ENCODE measurements around the gene IL1RAP. TPM values are rescaled to one million over a fixed set of nuclear protein-coding genes. Genes with fewer than 3 reads are reported as not detected.

Gene IL1RAP
- total and polyA plus RNA-seq, 2 experiments from 2014 or later: 14.6 to 46.5 TPM

DNA sequence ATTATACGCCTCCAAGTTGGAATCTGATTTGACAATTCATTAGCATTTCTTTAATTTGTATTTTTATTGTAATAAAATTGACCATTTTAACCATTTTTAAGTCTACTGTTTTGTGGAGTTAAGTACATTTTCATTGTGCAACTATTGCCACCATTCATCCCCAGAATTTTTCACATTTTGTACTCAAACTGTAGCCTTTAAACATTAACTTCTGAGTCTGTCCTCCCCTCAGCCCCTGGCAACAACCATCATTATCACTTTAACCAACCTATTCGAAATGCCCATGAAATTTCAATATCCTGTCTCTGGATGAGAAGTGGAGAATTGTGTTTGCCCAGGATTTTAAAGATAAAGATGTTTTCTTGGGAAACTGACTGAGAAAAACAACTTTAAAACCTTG, 27.7 kb downstream of the IL1RAP start:
- Histone ChIP-seq H3K79me2 (peaks cover 20% of the 10 kb centered on the region), H3K9me3 (ENCODE audit: low read depth) (no peaks in the 10 kb centered on the region)
- 75% methylated on average over 2 of the region's 2 CpGs for WGBS (ENCODE audit: low lambda C conversion rate, missing lambda C conversion rate)

DNA sequence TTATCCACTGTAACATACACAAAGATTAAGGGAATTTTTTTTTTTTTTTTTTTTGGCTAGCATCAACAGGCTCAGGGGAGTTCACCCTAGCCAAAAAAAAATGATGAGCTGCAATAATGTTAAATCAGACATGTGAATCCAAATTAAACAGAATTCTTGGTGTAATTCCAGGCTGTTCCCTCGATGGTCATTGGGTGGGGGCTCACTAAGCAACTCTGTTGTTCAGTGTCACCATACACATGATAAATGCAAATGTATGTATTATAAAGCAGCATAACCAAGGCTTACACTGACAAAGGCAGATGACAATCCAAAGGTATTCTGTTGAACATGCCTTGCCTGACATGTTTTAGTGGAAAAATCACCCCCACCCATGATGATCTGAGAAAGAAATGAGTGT, 29.0 kb downstream of the IL1RAP start:
- no peaks in the 10 kb centered on the region for H3K27me3 ChIP-seq
- no peak for DNase-seq (ENCODE audit: low spot score)
- H3K79me2 ChIP-seq: peaks cover 20% of the 10 kb centered on the region
- H3K36me3 ChIP-seq (replicated peaks; ENCODE audit: insufficient read depth, low read depth): no peaks in the 10 kb centered on the region
- no peaks in the 10 kb centered on the region for H3K9me3 ChIP-seq (ENCODE audit: low read depth)
- peaks cover 19% of the 10 kb centered on the region for H3K4me1 ChIP-seq (ENCODE audit: insufficient read depth)
- TF ChIP-seq EZH2phosphoT487 (IDR thresholded peaks at IDR 0.05; ENCODE audit: low read depth, severe bottlenecking, unreplicated experiment): no peak
- TF ChIP-seq, protein P1, sequence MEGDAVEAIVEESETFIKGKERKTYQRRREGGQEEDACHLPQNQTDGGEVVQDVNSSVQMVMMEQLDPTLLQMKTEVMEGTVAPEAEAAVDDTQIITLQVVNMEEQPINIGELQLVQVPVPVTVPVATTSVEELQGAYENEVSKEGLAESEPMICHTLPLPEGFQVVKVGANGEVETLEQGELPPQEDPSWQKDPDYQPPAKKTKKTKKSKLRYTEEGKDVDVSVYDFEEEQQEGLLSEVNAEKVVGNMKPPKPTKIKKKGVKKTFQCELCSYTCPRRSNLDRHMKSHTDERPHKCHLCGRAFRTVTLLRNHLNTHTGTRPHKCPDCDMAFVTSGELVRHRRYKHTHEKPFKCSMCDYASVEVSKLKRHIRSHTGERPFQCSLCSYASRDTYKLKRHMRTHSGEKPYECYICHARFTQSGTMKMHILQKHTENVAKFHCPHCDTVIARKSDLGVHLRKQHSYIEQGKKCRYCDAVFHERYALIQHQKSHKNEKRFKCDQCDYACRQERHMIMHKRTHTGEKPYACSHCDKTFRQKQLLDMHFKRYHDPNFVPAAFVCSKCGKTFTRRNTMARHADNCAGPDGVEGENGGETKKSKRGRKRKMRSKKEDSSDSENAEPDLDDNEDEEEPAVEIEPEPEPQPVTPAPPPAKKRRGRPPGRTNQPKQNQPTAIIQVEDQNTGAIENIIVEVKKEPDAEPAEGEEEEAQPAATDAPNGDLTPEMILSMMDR (IDR thresholded peaks at IDR 0.05; ENCODE audit: poor library complexity): no peak
- no peak for TF ChIP-seq EZH2 (IDR thresholded peaks at IDR 0.05; ENCODE audit: borderline replicate concordance)
- peak overlapping the region; percentile 76 for H3K27ac ChIP-seq
- no peak overlapping the region for H3K4me2 ChIP-seq
- 96% methylated on average over 1 of the region's 1 CpG for WGBS (ENCODE audit: low lambda C conversion rate, missing lambda C conversion rate)
- H3K9me2 ChIP-seq (replicated peaks; ENCODE audit: insufficient read depth): no peaks in the 10 kb centered on the region
- no peaks in the 10 kb centered on the region for H4K20me1 ChIP-seq (ENCODE audit: insufficient read depth, poor library complexity, severe bottlenecking)
- no peak overlapping the region for H2AFZ ChIP-seq
- H3K4me3 ChIP-seq: no peak overlapping the region

More for the DNA sequence above, 27.7 kb downstream of the IL1RAP start:
- Histone ChIP-seq H3K27ac (no peak overlapping the region), H3K9me2 (replicated peaks; ENCODE audit: insufficient read depth) (no peaks in the 10 kb centered on the region), H2AFZ (no peak overlapping the region), H3K4me3 (no peak overlapping the region), H4K20me1 (ENCODE audit: insufficient read depth, poor library complexity, severe bottlenecking) (no peaks in the 10 kb centered on the region), H3K4me1 (ENCODE audit: insufficient read depth) (peaks cover 7% of the 10 kb centered on the region), H3K27me3 (no peaks in the 10 kb centered on the region), H3K4me2 (no peak overlapping the region), H3K36me3 (replicated peaks; ENCODE audit: insufficient read depth, low read depth) (no peaks in the 10 kb centered on the region)
- DNase-seq (ENCODE audit: low spot score): no peak
- TF ChIP-seq EZH2 (IDR thresholded peaks at IDR 0.05; ENCODE audit: borderline replicate concordance) (no peak), EZH2phosphoT487 (IDR thresholded peaks at IDR 0.05; ENCODE audit: low read depth, severe bottlenecking, unreplicated experiment) (no peak)
- TF ChIP-seq, protein P1 (IDR thresholded peaks at IDR 0.05; ENCODE audit: poor library complexity): no peak

DNA sequence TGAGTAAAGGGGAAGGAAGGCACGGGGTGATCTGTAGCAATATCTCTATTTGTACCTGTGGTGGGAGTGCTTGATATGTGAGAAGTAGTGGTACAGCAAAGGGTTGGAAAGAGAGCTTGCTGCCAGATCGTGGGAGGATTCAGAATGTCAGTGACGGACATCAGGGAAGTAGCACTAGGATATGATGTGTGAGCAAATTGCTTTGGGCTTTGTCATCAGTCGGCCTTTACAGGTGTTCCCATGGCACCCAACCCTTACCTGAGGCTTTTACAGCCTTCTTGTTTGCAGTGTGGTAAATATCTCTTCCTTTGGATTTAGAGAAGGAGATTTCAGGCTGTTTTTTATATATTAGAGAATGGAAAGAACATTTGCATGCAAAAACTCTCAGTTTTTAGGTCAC, 29.8 kb downstream of the IL1RAP start:
- H3K9me2 ChIP-seq (replicated peaks; ENCODE audit: insufficient read depth): no peaks in the 10 kb centered on the region
- H3K27ac ChIP-seq: peak overlapping the region; percentile 76
- 50% methylated on average over 4 of the region's 4 CpGs for WGBS (ENCODE audit: low lambda C conversion rate, missing lambda C conversion rate)
- H3K79me2 ChIP-seq: peaks cover 20% of the 10 kb centered on the region
- TF ChIP-seq, protein P1 (IDR thresholded peaks at IDR 0.05; ENCODE audit: poor library complexity): no peak
- TF ChIP-seq EZH2 (IDR thresholded peaks at IDR 0.05; ENCODE audit: borderline replicate concordance) (no peak), EZH2phosphoT487 (IDR thresholded peaks at IDR 0.05; ENCODE audit: low read depth, severe bottlenecking, unreplicated experiment) (no peak)
- H3K36me3 ChIP-seq (replicated peaks; ENCODE audit: insufficient read depth, low read depth): no peaks in the 10 kb centered on the region
- H4K20me1 ChIP-seq (ENCODE audit: insufficient read depth, poor library complexity, severe bottlenecking): no peaks in the 10 kb centered on the region
- no peaks in the 10 kb centered on the region for H3K27me3 ChIP-seq
- no peak overlapping the region for H3K4me3 ChIP-seq
- peak overlapping the region; percentile 37 for H3K4me2 ChIP-seq
- DNase-seq (ENCODE audit: low spot score): peak; percentile 67
- H2AFZ ChIP-seq: no peak overlapping the region
- H3K9me3 ChIP-seq (ENCODE audit: low read depth): no peaks in the 10 kb centered on the region
- H3K4me1 ChIP-seq (ENCODE audit: insufficient read depth): peaks cover 20% of the 10 kb centered on the region

- no peaks in the 10 kb centered on the region for H3K36me3 ChIP-seq (replicated peaks; ENCODE audit: insufficient read depth, low read depth)
- H2AFZ ChIP-seq: no peak overlapping the region
- TF ChIP-seq EZH2phosphoT487 (IDR thresholded peaks at IDR 0.05; ENCODE audit: low read depth, severe bottlenecking, unreplicated experiment) (no peak), EZH2 (IDR thresholded peaks at IDR 0.05; ENCODE audit: borderline replicate concordance) (no peak)
- TF ChIP-seq, protein P1 (IDR thresholded peaks at IDR 0.05; ENCODE audit: poor library complexity): no peak
- WGBS (ENCODE audit: low lambda C conversion rate, missing lambda C conversion rate): 93% methylated on average over 4 of the region's 4 CpGs
- H3K4me1 ChIP-seq (ENCODE audit: insufficient read depth): peaks cover 20% of the 10 kb centered on the region
- peaks cover 21% of the 10 kb centered on the region for H3K79me2 ChIP-seq
- no peak overlapping the region for H3K4me2 ChIP-seq
- H3K27ac ChIP-seq: no peak overlapping the region
- H3K27me3 ChIP-seq: no peaks in the 10 kb centered on the region
- no peaks in the 10 kb centered on the region for H3K9me3 ChIP-seq (ENCODE audit: low read depth)
- H4K20me1 ChIP-seq (ENCODE audit: insufficient read depth, poor library complexity, severe bottlenecking): no peaks in the 10 kb centered on the region
- no peak for DNase-seq (ENCODE audit: low spot score)
- no peaks in the 10 kb centered on the region for H3K9me2 ChIP-seq (replicated peaks; ENCODE audit: insufficient read depth)
- H3K4me3 ChIP-seq: no peak overlapping the region
Observed at GRCh38 chr3:190545191-190545590, 31.3 kb downstream of the IL1RAP start.

All from hepatocyte (in vitro differentiated cells).